H1 (cell line): ENCODE measurements around the gene ALKBH7. TPM values are rescaled to one million over a fixed set of nuclear protein-coding genes. Genes with fewer than 3 reads are reported as not detected.
"Not testable (repeated sequence)": the region's sequence is repeated elsewhere in the genome, so short reads cannot be mapped to it uniquely, and the experiment has no call there.

Experiments used
- CTCF ChIA-PET: fragments of 300-600 bp; sonication (Branson Sonifier 250); formaldehyde crosslinking; loops from one replicate; lab custom pipeline; 2021; ENCODE audit not compliant: partially characterized antibody; lab: Charles Lee
- POLR2A ChIA-PET: fragments of 300-600 bp; sonication (Branson Sonifier 250); formaldehyde crosslinking; loops from one replicate; lab custom pipeline; 2021; ENCODE audit warnings: inconsistent platforms; ENCODE audit not compliant: partially characterized antibody; lab: Charles Lee
- DNase-seq, 2 experiments: peaks; one replicate each; pipeline versions ENCODE4 v3.0.0 to v3.0.0-alpha.2; 2010 to 2022; ENCODE audit warnings: low spot score in 2 of 2, low read depth in 1 of 2, mixed read lengths in 1 of 2
- FAIRE-seq: peaks from 2 replicates; lab custom pipeline; 2011; peaks lifted over from hg19 to GRCh38; lab: Jason Lieb, UNC
- H2AFZ ChIP-seq: 2 replicates; pipeline ENCODE4 v1.8.1; 2012; ENCODE audit warnings: low read length, inconsistent platforms
- H2AK5ac ChIP-seq: 2 replicates; pipeline ENCODE4 v1.6.1; 2013; ENCODE audit warnings: low read depth, low read length
- H2BK120ac ChIP-seq: replicated peaks from 2 replicates; pipeline ENCODE3; 2013; ENCODE audit warnings: low read depth, low read length, inconsistent platforms
- H2BK12ac ChIP-seq: 2 replicates; pipeline ENCODE4 v1.6.1; 2013; ENCODE audit warnings: low read depth, low read length
- H2BK15ac ChIP-seq: 2 replicates; pipeline ENCODE4 v1.6.1; 2013; ENCODE audit warnings: low read length
- H2BK20ac ChIP-seq: 2 replicates; pipeline ENCODE4 v1.6.1; 2013; ENCODE audit warnings: low read length
- H2BK5ac ChIP-seq: 2 replicates; pipeline ENCODE4 v1.6.1; 2013; ENCODE audit warnings: low read depth, low read length
- H3K14ac ChIP-seq: 2 replicates; pipeline ENCODE4 v1.6.1; 2013; ENCODE audit warnings: inconsistent platforms; ENCODE audit not compliant: insufficient read length
- H3K18ac ChIP-seq: 2 replicates; pipeline ENCODE4 v1.6.1; 2013; ENCODE audit warnings: low read length; ENCODE audit errors: extremely low read depth
- H3K23ac ChIP-seq: 2 replicates; pipeline ENCODE4 v1.6.1; 2013; ENCODE audit warnings: inconsistent platforms; ENCODE audit not compliant: insufficient read length
- H3K23me2 ChIP-seq: 2 replicates; pipeline ENCODE4 v1.6.1; 2013; ENCODE audit warnings: low read depth, low read length
- H3K27ac ChIP-seq: 2 replicates; pipeline ENCODE4 v1.6.1; 2011; ENCODE audit warnings: low read depth, low read length, inconsistent platforms
- H3K27me3 ChIP-seq, 4 experiments: replicated peaks in 1 of 4; 1 replicate in 1 of 4; 2 replicates in 3 of 4; pipeline versions ENCODE4 v1.6.1 to v1.8.1; 2011 to 2013; ENCODE audit warnings: low read length in 3 of 4, mild to moderate bottlenecking in 3 of 4, inconsistent platforms in 2 of 4, mixed read lengths in 2 of 4, moderate library complexity in 1 of 4; ENCODE audit not compliant: control insufficient read depth in 3 of 4, insufficient read depth in 3 of 4; ENCODE audit errors: extremely low read depth in 1 of 4
- H3K36me3 ChIP-seq, 4 experiments: 2 replicates each; pipeline versions ENCODE4 v1.6.1 to v1.8.1; 2011 to 2013; ENCODE audit warnings: mild to moderate bottlenecking in 4 of 4, low read length in 3 of 4, moderate library complexity in 2 of 4, control low read depth in 1 of 4, inconsistent platforms in 1 of 4; ENCODE audit not compliant: insufficient read depth in 4 of 4, control insufficient read depth in 2 of 4
- H3K4ac ChIP-seq: replicated peaks from 2 replicates; pipeline ENCODE3; 2013; ENCODE audit warnings: low read length, low read depth, mixed read lengths, inconsistent platforms; ENCODE audit not compliant: insufficient read length
- H3K4me1 ChIP-seq, 4 experiments: replicated peaks in 1 of 4; 1 replicate in 1 of 4; 2 replicates in 3 of 4; pipeline versions ENCODE4 v1.6.1 to v1.8.1; 2011 to 2013; ENCODE audit warnings: low read length in 3 of 4, inconsistent platforms in 2 of 4, mixed read lengths in 1 of 4; ENCODE audit not compliant: insufficient read depth in 4 of 4, control insufficient read depth in 3 of 4
- H3K4me2 ChIP-seq, 2 experiments: 2 replicates each; pipeline versions ENCODE4 v1.6.1 to v1.8.1; 2011 to 2013; ENCODE audit warnings: low read depth in 2 of 2, low read length in 2 of 2, control low read depth in 1 of 2, inconsistent platforms in 1 of 2, mild to moderate bottlenecking in 1 of 2; ENCODE audit not compliant: insufficient read depth in 1 of 2
- H3K4me3 ChIP-seq, 4 experiments: fragments of 200-600, 300-600 bp in 1 of 4; sonication (generic), shearing (Covaris generic), sonication (Bioruptor Twin) in 1 of 4; 2 replicates each; pipeline versions ENCODE4 v1.5.1 to v1.8.1; 2011 to 2016; ENCODE audit warnings: low read length in 4 of 4, low read depth in 3 of 4, control low read depth in 2 of 4, inconsistent platforms in 2 of 4, mild to moderate bottlenecking in 2 of 4, mixed read lengths in 1 of 4, moderate library complexity in 1 of 4; ENCODE audit not compliant: insufficient read depth in 2 of 4; ENCODE audit errors: extremely low read depth in 1 of 4
- H3K56ac ChIP-seq: replicated peaks from 2 replicates; pipeline ENCODE3; 2013; ENCODE audit warnings: low read depth, mild to moderate bottlenecking, mixed read lengths, low read length, inconsistent platforms; ENCODE audit not compliant: insufficient read length
- H3K79me1 ChIP-seq: 2 replicates; pipeline ENCODE4 v1.6.1; 2013; ENCODE audit warnings: low read depth, low read length, control low read depth
- H3K79me2 ChIP-seq, 2 experiments: 2 replicates each; pipeline versions ENCODE4 v1.6.1 to v1.8.1; 2012 to 2013; ENCODE audit warnings: low read length in 2 of 2, mild to moderate bottlenecking in 2 of 2, inconsistent platforms in 1 of 2; ENCODE audit not compliant: insufficient read depth in 2 of 2, control insufficient read depth in 1 of 2
- H3K9ac ChIP-seq, 4 experiments: replicated peaks in 1 of 4; 1 replicate in 1 of 4; 2 replicates in 3 of 4; pipeline versions ENCODE4 v1.6.1 to v1.8.1; 2011 to 2013; ENCODE audit warnings: low read depth in 3 of 4, low read length in 3 of 4, control low read depth in 2 of 4, mild to moderate bottlenecking in 2 of 4, moderate library complexity in 2 of 4, inconsistent platforms in 1 of 4; ENCODE audit errors: extremely low read depth in 1 of 4
- H3K9me3 ChIP-seq, 2 experiments: 2 replicates each; pipeline versions ENCODE4 v1.6.1 to v1.8.1; 2012 to 2013; ENCODE audit warnings: mild to moderate bottlenecking in 2 of 2, moderate library complexity in 2 of 2, control low read depth in 1 of 2, inconsistent platforms in 1 of 2, low read depth in 1 of 2, low read length in 1 of 2, mixed read lengths in 1 of 2; ENCODE audit not compliant: insufficient read depth in 2 of 2
- H4K20me1 ChIP-seq, 2 experiments: replicated peaks in 1 of 2; 2 replicates each; pipeline versions ENCODE3 to v1.8.1; 2011 to 2013; ENCODE audit warnings: inconsistent platforms in 2 of 2, low read length in 2 of 2, mild to moderate bottlenecking in 1 of 2; ENCODE audit not compliant: insufficient read depth in 2 of 2, control insufficient read depth in 1 of 2
- H4K5ac ChIP-seq: 2 replicates; pipeline ENCODE4 v1.6.1; 2013; ENCODE audit warnings: low read length, low read depth, mixed read lengths, inconsistent platforms; ENCODE audit not compliant: insufficient read length
- H4K8ac ChIP-seq: 2 replicates; pipeline ENCODE4 v1.8.0; 2013; ENCODE audit warnings: mild to moderate bottlenecking, moderate library complexity, low read length, inconsistent platforms; ENCODE audit not compliant: insufficient read depth; ENCODE audit errors: extremely low read depth
- H4K91ac ChIP-seq: replicated peaks from 2 replicates; pipeline ENCODE3; 2013; ENCODE audit warnings: low read length, mixed read lengths, inconsistent platforms; ENCODE audit not compliant: insufficient read length
- WGBS, 2 experiments: shearing (Covaris generic) in 1 of 2; methylation state at CpG; one replicate each; pipeline versions ENCODE4 v1.1.6 to v1.1.7; 2013 to 2015; ENCODE audit warnings: low lambda C conversion rate in 2 of 2, mixed read lengths in 2 of 2, inconsistent platforms in 1 of 2, low coverage in 1 of 2, missing lambda C conversion rate in 1 of 2; ENCODE audit not compliant: insufficient replicate concordance in 2 of 2, insufficient coverage in 1 of 2, insufficient read length in 1 of 2; ENCODE audit errors: extremely low coverage in 1 of 2, missing lambda C conversion rate in 1 of 2; 5-methylcytosine and 5-hydroxymethylcytosine counted together
- polyA plus RNA-seq, 7 experiments: library from polyadenylated mRNA; depleted of rRNA in 3 of 7; stranded (reverse) in 5 of 7; unstranded in 2 of 7; fragments of >200 nt in 5 of 7; fragments of 200-250 nt in 2 of 7; gene quantifications; 1 replicate in 5 of 7; 2 replicates in 1 of 7; 4 replicates in 1 of 7; pipeline versions ENCODE4 v1.2.1 to v1.2.3, GENCODE V29; 2011 to 2013; ENCODE audit warnings: missing spikeins in 2 of 7, mixed read lengths in 2 of 7
- total RNA-seq: library from RNA; stranded (reverse); fragmentation: NEBNext Ultra II Directional; extraction: Animal tissue kit (Norgen Biotek cat#: 25700); gene quantifications from 2 replicates; pipeline ENCODE4 v1.2.1, GENCODE V29; 2021

The ALKBH7 gene
- total and polyA plus RNA-seq, 2 of the 8 experiments (the other 6 are each of a cell fraction or from before 2014, with no cell fraction given): 66.3 to 100 TPM

GRCh38 chr19:6355321-6356040 lies 17.1 kb upstream of the ALKBH7 start:
- H2AFZ ChIP-seq, H2BK5ac ChIP-seq, POLR2A ChIA-PET, FAIRE-seq, H2BK120ac ChIP-seq, H4K8ac ChIP-seq, H3K18ac ChIP-seq, H2BK12ac ChIP-seq, H3K4me3 ChIP-seq, H3K27ac ChIP-seq, H2BK20ac ChIP-seq, H3K79me2 ChIP-seq, H4K20me1 ChIP-seq, DNase-seq, H3K56ac ChIP-seq, H3K36me3 ChIP-seq, H3K4me2 ChIP-seq, H3K79me1 ChIP-seq, H4K91ac ChIP-seq, H3K27me3 ChIP-seq, H3K23ac ChIP-seq, H3K9ac ChIP-seq, H3K4ac ChIP-seq, H2BK15ac ChIP-seq, H3K14ac ChIP-seq, H3K4me1 ChIP-seq, H2AK5ac ChIP-seq, H3K23me2 ChIP-seq, H4K5ac ChIP-seq: not testable (repeated sequence)
- WGBS, 2 experiments: 88% methylated on average over 10 of the region's 46 CpGs; no CpG with 5 or more reads in 1 of the 2 experiments
- CTCF ChIA-PET: interaction anchor here (1.9 kb wide), 1 partner anchor 95 kb away, joined by 4 read pairs; no protein-coding TSS in a partner anchor
- H3K9me3 ChIP-seq: peaks cover 0 to 10% of the 10 kb centered on the region in 2 experiments; a peak in 2 of 4 replicates
